WTC11 (cell line): ENCODE data around the gene PEAK1. TPM values are rescaled to one million over a fixed set of nuclear protein-coding genes. Genes with fewer than 3 reads are reported as not detected.

ENCODE experiments used
- ATAC-seq: fragments of 200-7000 bp; cut with Tn5 transposase; 2 replicates; pipeline ENCODE4 v1.10.0; 2021; ENCODE audit warnings: mild to moderate bottlenecking, moderate library complexity
- CTCF ChIA-PET: fragments of 300-600 bp; sonication (Branson Sonifier 250); formaldehyde crosslinking; loops from one replicate; lab custom pipeline; 2021; ENCODE audit warnings: antibody characterized with exemption; lab: Charles Lee
- POLR2A ChIA-PET: fragments of 350-600 bp; sonication (Branson Sonifier 250); formaldehyde crosslinking; loops from one replicate; lab custom pipeline; 2021; ENCODE audit warnings: antibody characterized with exemption; lab: Charles Lee
- DNase-seq: peaks from one replicate; pipeline ENCODE4 v3.0.0; 2021; ENCODE audit warnings: low spot score
- H3K27ac Mint-ChIP-seq: 2 replicates; pipeline ENCODE4 v1.8.0; 2021; ENCODE audit warnings: mixed read lengths
- H3K27me3 Mint-ChIP-seq: 2 replicates; pipeline ENCODE4 v1.8.0; 2021; ENCODE audit warnings: low read depth, mild to moderate bottlenecking, moderate library complexity, mixed read lengths
- H3K36me3 Mint-ChIP-seq: 2 replicates; pipeline ENCODE4 v1.8.0; 2021; ENCODE audit warnings: mixed read lengths
- H3K4me1 Mint-ChIP-seq: 2 replicates; pipeline ENCODE4 v1.8.0; 2022; ENCODE audit warnings: mixed read lengths
- H3K4me3 Mint-ChIP-seq: 2 replicates; pipeline ENCODE4 v1.8.0; 2021; ENCODE audit warnings: mild to moderate bottlenecking, moderate library complexity, mixed read lengths
- H3K9me3 Mint-ChIP-seq: 2 replicates; pipeline ENCODE4 v1.8.0; 2021; ENCODE audit warnings: mixed read lengths
- CREM ChIP-seq: sonication (generic); formaldehyde crosslinking; IDR thresholded peaks from 2 replicates; pipeline ENCODE4 v1.8.1; 2022; ENCODE audit warnings: mild to moderate bottlenecking, missing genetic modification reagents, moderate library complexity
- GRHL2 ChIP-seq: fragments of 250-450 bp; sonication (Bioruptor Pico); IDR thresholded peaks from 2 replicates; pipeline ENCODE4 v1.8.0; 2022; ENCODE audit warnings: mild to moderate bottlenecking, moderate library complexity; ENCODE audit not compliant: insufficient replicate concordance, severe bottlenecking
- MYBL2 ChIP-seq: sonication (generic); formaldehyde crosslinking; IDR thresholded peaks from 2 replicates; pipeline ENCODE4 v1.8.1; 2023; ENCODE audit warnings: mild to moderate bottlenecking, moderate library complexity, missing genetic modification reagents
- NFE2L1 ChIP-seq: sonication (generic); formaldehyde crosslinking; IDR thresholded peaks from 2 replicates; pipeline ENCODE4 v1.8.1; 2023; ENCODE audit warnings: missing genetic modification reagents
- NFYB ChIP-seq: sonication (generic); formaldehyde crosslinking; conservative IDR thresholded peaks from 2 replicates; pipeline ENCODE4 v1.8.0; 2022; ENCODE audit warnings: low read depth, missing genetic modification reagents
- NR3C1 ChIP-seq: sonication (generic); formaldehyde crosslinking; conservative IDR thresholded peaks from 2 replicates; pipeline ENCODE4 v1.8.1; 2023; ENCODE audit warnings: low read depth, mild to moderate bottlenecking, missing genetic modification reagents
- TEAD4 ChIP-seq: sonication (generic); formaldehyde crosslinking; IDR thresholded peaks from 2 replicates; pipeline ENCODE4 v1.8.0; 2022; ENCODE audit warnings: mild to moderate bottlenecking, missing genetic modification reagents
- ZNF138 ChIP-seq: sonication (generic); formaldehyde crosslinking; conservative IDR thresholded peaks from 2 replicates; pipeline ENCODE4 v1.8.1; 2022; ENCODE audit warnings: mild to moderate bottlenecking, moderate library complexity, missing genetic modification reagents
- ZNF423 ChIP-seq: fragments of 250-450 bp; sonication (Bioruptor Pico); IDR thresholded peaks from 2 replicates; pipeline ENCODE4 v2.1.2; 2022; ENCODE audit warnings: mild to moderate bottlenecking, moderate library complexity
- total RNA-seq: library from RNA; stranded (reverse); gene quantifications from 3 replicates; pipeline ENCODE4 v1.2.3, GENCODE V29; 2021
- TF ChIP-seq, protein P1 (sequence below): sonication (generic); formaldehyde crosslinking; IDR thresholded peaks from 2 replicates; pipeline ENCODE4 v1.8.0; 2023; ENCODE audit warnings: mild to moderate bottlenecking, missing genetic modification reagents
- TF ChIP-seq, protein P2 (sequence below): fragments of 250-450 bp; sonication (Bioruptor Pico); IDR thresholded peaks from 2 replicates; pipeline ENCODE4 v2.1.2; 2022; ENCODE audit warnings: mild to moderate bottlenecking, moderate library complexity
- TF ChIP-seq, protein P3 (sequence below): sonication (generic); formaldehyde crosslinking; IDR thresholded peaks from 2 replicates; pipeline ENCODE4 v1.8.1; 2023; ENCODE audit warnings: mild to moderate bottlenecking, missing genetic modification reagents
- TF ChIP-seq, protein P4 (sequence below): sonication (generic); formaldehyde crosslinking; IDR thresholded peaks from 2 replicates; pipeline ENCODE4 v1.8.1; 2022; ENCODE audit warnings: low read depth, mild to moderate bottlenecking, moderate library complexity, missing genetic modification reagents, borderline replicate concordance
- TF ChIP-seq, protein P5 (sequence below): sonication (generic); formaldehyde crosslinking; IDR thresholded peaks from 2 replicates; pipeline ENCODE4 v1.8.0; 2022; ENCODE audit warnings: mild to moderate bottlenecking, missing genetic modification reagents

PEAK1 gene
- total RNA-seq, 1 experiment from 2014 or later, result 49.0 TPM

DNA sequence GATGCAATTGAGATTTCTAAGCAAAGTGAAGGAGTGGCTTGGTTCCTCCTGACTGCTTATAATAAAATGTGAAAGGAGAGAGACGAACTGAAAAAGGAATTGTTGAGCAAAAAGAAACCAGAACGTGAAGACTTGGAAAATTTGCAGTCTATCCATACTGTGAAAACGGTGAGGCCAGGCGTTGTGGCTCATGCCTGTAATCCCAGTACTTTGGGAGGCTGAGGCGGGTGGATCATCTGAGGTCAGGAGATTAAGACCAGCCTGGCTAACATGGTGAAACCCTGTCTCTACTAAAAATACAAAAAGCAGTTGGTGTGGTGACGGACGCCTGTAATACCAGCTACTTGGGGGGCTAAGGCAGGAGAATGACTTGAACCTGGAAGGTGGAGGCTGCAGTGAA, 292.3 kb downstream of the PEAK1 start:
- Mint-ChIP-seq H3K27ac (no peak overlapping the region), H3K36me3 (peaks cover 6% of the 10 kb centered on the region), H3K27me3 (no peaks in the 10 kb centered on the region), H3K4me1 (peaks cover 25% of the 10 kb centered on the region), H3K9me3 (no peaks in the 10 kb centered on the region), H3K4me3 (no peak overlapping the region)
- POLR2A ChIA-PET, result no interaction called here
- DNase-seq (no peak), ATAC-seq (no peak)
- TF ChIP-seq GRHL2 (CRISPR knock-in tag), result no peak
- TF ChIP-seq NR3C1, result no peak
- no peak for TF ChIP-seq ZNF423
- no peak for TF ChIP-seq ZNF138 (CRISPR knock-in tag)
- TF ChIP-seq, protein P1, sequence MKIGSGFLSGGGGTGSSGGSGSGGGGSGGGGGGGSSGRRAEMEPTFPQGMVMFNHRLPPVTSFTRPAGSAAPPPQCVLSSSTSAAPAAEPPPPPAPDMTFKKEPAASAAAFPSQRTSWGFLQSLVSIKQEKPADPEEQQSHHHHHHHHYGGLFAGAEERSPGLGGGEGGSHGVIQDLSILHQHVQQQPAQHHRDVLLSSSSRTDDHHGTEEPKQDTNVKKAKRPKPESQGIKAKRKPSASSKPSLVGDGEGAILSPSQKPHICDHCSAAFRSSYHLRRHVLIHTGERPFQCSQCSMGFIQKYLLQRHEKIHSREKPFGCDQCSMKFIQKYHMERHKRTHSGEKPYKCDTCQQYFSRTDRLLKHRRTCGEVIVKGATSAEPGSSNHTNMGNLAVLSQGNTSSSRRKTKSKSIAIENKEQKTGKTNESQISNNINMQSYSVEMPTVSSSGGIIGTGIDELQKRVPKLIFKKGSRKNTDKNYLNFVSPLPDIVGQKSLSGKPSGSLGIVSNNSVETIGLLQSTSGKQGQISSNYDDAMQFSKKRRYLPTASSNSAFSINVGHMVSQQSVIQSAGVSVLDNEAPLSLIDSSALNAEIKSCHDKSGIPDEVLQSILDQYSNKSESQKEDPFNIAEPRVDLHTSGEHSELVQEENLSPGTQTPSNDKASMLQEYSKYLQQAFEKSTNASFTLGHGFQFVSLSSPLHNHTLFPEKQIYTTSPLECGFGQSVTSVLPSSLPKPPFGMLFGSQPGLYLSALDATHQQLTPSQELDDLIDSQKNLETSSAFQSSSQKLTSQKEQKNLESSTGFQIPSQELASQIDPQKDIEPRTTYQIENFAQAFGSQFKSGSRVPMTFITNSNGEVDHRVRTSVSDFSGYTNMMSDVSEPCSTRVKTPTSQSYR (CRISPR knock-in tag), result no peak
- TF ChIP-seq, protein P2, sequence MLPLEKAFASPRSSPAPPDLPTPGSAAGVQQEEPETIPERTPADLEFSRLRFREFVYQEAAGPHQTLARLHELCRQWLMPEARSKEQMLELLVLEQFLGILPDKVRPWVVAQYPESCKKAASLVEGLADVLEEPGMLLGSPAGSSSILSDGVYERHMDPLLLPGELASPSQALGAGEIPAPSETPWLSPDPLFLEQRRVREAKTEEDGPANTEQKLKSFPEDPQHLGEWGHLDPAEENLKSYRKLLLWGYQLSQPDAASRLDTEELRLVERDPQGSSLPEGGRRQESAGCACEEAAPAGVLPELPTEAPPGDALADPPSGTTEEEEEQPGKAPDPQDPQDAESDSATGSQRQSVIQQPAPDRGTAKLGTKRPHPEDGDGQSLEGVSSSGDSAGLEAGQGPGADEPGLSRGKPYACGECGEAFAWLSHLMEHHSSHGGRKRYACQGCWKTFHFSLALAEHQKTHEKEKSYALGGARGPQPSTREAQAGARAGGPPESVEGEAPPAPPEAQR (CRISPR knock-in tag), result no peak
- TF ChIP-seq, protein P3, sequence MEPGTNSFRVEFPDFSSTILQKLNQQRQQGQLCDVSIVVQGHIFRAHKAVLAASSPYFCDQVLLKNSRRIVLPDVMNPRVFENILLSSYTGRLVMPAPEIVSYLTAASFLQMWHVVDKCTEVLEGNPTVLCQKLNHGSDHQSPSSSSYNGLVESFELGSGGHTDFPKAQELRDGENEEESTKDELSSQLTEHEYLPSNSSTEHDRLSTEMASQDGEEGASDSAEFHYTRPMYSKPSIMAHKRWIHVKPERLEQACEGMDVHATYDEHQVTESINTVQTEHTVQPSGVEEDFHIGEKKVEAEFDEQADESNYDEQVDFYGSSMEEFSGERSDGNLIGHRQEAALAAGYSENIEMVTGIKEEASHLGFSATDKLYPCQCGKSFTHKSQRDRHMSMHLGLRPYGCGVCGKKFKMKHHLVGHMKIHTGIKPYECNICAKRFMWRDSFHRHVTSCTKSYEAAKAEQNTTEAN (CRISPR knock-in tag), result no peak
- no peak for TF ChIP-seq TEAD4 (CRISPR knock-in tag)
- no peak for TF ChIP-seq CREM (CRISPR knock-in tag)
- CTCF ChIA-PET, result interaction anchor here (1.2 to 2.5 kb wide), 2 partner anchors 9 to 416 kb away, joined by 3 to 8 read pairs; no protein-coding TSS in a partner anchor

DNA sequence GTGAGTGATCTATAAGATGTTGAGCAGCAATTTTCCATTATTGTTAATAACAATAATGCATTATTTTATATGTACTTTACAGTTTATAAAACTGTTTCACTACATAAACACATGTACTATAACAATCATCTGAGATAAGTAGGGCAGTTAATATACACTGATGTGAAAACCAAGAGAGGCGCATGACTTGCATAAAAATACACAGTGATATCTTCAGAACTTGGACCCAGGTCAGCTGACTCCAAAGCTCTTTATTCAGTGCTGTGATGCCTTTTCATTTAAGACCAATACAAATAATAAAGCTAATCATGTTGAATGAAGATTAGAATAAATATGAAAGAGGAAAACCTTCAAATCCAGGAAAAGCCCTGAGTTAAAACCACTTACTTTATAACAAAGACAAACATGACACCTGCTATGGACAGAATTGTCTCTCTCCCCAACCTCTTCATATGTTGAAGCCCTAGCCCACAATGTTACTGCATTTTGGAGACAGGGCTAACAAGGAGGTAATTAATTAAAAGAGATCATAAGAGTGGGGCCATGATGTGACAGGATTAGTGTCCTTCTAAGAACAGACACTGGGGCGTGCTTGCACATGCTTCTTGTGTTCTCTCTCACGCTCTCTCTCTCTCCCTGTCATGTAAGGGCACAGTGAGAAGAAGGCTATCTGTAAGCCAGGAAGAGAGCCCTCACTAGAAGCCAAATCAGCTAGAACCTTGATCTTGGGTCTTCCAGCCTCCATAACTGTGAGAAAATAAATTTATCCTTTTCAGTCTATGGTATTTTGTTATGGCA, 293.2 kb downstream of the PEAK1 start:
- Mint-ChIP-seq H3K4me3 (no peak overlapping the region), H3K27ac (no peak overlapping the region)
- TF ChIP-seq NFE2L1, result no peak
- TF ChIP-seq NFYB (CRISPR knock-in tag), result no peak
- TF ChIP-seq, protein P4, sequence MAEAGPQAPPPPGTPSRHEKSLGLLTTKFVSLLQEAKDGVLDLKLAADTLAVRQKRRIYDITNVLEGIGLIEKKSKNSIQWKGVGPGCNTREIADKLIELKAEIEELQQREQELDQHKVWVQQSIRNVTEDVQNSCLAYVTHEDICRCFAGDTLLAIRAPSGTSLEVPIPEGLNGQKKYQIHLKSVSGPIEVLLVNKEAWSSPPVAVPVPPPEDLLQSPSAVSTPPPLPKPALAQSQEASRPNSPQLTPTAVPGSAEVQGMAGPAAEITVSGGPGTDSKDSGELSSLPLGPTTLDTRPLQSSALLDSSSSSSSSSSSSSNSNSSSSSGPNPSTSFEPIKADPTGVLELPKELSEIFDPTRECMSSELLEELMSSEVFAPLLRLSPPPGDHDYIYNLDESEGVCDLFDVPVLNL (CRISPR knock-in tag), result no peak
- TF ChIP-seq MYBL2 (CRISPR knock-in tag), result no peak
- TF ChIP-seq, protein P5, sequence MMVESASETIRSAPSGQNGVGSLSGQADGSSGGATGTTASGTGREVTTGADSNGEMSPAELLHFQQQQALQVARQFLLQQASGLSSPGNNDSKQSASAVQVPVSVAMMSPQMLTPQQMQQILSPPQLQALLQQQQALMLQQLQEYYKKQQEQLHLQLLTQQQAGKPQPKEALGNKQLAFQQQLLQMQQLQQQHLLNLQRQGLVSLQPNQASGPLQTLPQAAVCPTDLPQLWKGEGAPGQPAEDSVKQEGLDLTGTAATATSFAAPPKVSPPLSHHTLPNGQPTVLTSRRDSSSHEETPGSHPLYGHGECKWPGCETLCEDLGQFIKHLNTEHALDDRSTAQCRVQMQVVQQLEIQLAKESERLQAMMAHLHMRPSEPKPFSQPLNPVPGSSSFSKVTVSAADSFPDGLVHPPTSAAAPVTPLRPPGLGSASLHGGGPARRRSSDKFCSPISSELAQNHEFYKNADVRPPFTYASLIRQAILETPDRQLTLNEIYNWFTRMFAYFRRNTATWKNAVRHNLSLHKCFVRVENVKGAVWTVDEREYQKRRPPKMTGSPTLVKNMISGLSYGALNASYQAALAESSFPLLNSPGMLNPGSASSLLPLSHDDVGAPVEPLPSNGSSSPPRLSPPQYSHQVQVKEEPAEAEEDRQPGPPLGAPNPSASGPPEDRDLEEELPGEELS (CRISPR knock-in tag), result no peak
- TF ChIP-seq, all 79 proteins: peak for 0
- Mint-ChIP-seq H3K9me3 (no peaks in the 10 kb centered on the region), H3K27me3 (no peaks in the 10 kb centered on the region), H3K4me1 (peaks cover 27% of the 10 kb centered on the region), H3K36me3 (peaks cover 4% of the 10 kb centered on the region; the same call in 1 of the 2 replicates)
- ChIA-PET CTCF (interaction anchor here (2.5 kb wide), 1 partner anchor 417 kb away, joined by 8 read pairs; no protein-coding TSS in a partner anchor), POLR2A (no interaction called here)
- DNase-seq (no peak), ATAC-seq (no peak)
